ENCODE results near the gene TMEM132C.

The TMEM132C gene

DNA sequence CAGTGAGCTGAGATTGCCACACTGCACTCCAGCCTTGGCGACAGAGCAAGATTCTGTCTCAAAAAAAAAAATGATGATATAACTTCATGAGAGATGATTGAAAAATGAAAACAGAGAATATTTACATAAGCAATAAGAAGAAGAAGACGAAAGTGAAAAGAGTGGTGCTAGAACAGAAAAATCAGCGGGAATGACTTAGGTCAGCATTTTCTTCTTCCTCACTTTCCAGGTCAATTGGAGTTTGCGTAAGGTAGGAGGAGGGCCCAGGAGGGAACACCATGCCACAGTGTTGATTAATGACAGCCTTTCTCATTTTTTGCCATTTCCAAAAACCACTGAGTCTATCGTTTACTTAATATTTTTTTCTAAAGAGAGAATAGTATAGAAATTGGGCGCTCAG, 356.8 kb downstream of the TMEM132C start:
- no peak for DNase-seq

DNA sequence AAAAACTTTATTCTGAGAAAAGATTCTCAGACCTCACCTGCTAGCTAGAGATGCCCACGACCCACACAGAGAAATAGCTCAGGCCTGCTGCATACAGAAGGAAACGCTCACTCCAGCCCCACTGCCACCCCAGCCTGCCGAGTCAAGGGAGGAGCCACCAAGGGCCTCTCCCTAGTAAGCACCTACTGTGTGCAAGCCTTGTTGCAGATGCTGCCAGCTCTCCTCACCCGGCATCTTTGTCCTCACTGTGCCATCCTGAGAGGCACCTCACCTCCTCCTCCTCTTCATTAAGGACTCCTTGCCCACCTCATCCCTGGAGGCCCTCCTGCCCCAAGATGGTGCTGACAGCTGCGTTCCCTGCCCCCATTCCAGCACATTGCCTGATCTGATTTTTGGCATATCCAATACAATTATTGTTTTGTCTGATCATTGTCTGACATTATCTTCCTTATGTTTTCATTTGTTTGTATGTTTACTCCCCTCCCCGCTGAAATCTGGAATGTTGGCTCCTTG, 359.9 kb downstream of the TMEM132C start:
- DNase-seq: no peak

DNA sequence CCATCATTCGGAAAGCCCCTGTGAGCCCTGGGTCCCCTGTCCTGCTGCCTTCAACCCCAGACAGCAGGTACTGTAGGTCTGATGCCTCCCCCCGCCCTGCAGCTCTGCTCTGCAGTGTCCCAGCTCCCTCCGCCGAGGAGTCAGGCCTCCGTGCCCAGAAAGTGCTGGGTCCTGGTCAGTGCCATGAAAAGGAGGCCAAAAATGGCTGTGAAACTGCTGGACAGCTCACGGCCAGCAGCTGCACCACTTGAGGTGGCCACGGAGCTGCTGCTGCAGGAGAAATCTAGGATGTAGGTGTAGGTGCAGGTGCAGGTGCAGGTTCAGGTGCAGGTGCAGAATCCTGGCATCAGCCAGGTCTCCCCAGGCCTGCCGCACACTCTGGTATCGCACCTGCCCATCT, 360.7 kb downstream of the TMEM132C start:
- DNase-seq: no peak

DNA sequence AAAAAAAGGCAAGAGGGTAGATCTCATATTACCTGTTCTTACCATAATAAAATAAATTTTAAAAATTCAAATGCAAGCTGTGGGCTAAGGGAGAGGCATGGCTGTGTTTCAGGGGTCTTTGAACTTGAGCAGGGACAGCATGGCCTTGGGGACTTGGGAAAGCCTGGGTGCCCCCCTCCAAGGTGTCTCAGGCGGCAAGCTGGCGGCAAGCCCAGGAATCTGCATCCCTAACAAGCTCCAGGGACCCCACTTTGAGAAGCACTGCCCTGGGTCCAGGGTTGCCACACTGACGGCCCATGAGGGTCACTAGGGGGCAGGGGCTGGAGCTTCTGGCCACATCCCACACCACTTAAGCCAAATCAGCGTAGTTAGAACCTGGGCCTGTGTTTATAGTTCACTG, 363.0 kb downstream of the TMEM132C start:
- DNase-seq: no peak

DNA sequence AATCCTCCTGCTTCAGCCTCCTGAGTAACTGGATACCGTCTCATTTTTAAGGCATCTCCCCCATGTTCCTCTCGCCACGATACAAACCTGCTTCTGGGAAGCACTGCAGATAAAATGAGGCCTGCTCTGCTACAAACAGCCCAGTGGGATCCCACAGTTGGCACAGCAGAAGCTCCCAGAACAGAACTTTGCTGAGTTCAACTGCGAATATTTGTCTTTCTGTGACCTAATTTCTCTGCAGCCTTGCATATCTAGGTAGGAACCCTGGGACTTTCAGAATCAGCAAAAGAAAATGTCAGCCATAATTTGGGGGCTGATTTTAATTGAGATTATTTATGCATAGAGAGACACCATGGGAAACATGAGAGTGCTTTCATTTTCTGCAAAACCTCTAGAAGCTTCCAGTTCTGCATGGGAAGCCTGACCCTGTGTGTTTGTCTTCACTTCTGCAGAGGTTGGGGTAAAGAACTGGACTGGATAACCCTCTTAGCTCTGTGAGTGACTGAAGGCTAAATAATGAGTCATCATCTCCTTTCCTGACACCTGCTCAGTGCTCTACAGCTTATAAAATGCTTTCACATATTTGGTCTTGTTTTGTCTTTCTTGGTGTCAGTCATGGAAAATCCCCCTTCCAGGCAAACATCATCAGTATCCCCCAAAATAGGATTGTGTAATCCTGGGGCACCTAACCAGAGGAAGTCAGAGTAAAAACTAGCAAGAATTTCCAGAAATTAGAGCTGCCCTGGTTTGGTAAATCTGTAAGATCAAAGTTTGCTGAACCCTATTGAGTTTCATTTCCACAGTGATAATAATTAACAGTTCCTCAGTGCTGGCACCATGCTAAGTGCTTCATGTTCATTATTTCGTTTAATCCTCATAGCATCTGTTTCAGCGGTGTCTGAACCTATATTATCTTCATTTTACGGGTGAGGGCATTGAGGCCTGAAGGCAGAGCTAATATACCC, 371.0 kb downstream of the TMEM132C start:
- no peak for DNase-seq

DNA sequence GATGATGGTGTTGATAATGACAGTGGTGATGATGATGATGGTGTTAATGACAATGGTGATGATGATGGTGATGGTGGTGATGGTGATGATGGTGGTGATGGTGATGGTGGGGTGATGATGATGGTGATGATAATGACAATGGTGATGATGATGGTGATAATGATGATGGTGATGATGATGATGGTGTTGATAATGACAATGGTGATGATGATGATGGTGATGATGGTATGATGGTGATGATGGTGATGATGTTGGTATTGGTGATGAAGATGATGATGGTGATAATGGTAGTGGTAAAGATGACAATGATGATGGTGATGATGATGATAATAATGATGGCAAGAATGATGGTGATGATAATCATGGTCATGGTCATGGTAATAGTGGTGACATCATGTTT, 372.1 kb downstream of the TMEM132C start:
- no peak for DNase-seq

DNA sequence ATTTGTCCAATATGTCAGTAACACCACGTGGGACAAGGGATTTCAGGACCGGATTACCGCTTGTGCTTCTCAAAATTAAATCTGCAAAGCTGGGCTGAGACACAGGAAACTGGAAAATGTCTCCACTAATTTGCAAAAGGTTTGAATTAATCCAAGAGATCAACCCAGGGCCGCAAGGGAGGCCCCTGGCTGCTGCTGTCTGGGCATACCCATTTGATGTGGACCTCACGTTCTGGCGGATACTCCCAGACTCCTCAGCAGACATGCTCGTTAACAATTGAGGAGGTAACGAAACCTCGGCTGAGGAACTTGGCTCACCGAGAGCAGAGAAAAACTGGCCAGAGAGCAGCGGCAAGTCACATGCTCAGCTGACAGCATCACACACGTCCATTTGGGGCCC, 376.2 kb downstream of the TMEM132C start:
- DNase-seq: no peak

DNA sequence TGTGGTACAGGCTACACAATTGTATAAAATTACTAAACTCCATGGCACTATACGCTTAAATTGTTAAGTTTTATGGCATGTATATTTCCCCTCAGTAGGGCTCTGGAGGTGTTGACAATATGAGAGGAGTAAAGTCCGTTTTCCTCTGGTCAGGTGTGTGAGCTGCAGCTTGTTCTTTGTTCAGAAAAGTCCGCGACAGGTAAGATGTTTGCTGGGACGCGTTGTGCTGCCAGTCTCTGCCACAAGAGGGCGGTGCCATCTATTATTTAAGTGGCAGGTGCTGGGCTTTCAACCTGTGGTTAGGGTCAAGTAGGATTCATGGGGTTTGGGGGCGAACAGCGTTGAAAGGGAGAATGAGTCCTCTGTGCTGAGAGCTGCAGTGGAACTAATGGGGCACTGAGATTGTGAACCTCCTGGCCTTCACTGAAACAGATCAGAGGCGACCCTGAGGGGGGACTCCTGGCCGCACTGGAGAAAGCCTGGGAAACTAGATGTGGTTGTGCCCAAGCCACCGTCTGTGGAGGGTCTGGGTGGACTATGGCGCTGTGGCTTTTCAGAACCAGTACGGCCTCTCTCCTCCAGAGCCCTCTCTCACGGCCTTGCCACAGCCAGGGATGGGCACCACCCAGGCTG, 377.8 kb downstream of the TMEM132C start:
- DNase-seq: no peak

DNA sequence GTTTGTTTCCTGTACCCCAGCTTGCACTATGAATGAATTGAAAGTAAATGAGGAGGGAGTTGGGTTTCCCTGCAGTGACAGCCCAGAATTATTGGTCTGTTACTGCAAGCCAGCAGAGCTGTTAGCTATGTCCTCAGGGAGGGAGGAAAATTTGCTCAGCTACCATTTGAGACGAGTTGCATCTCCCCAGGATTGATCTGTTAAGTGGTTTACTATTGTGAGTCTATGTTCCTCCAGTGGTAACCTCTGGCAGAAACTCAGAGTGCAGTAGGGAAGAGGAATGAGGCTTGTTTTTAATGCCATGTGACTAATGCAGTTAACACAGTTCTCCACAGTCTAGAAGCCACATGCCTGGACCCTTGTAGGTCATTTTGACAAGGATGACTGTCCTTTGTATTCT, 382.9 kb downstream of the TMEM132C start:
- no peak for DNase-seq

DNA sequence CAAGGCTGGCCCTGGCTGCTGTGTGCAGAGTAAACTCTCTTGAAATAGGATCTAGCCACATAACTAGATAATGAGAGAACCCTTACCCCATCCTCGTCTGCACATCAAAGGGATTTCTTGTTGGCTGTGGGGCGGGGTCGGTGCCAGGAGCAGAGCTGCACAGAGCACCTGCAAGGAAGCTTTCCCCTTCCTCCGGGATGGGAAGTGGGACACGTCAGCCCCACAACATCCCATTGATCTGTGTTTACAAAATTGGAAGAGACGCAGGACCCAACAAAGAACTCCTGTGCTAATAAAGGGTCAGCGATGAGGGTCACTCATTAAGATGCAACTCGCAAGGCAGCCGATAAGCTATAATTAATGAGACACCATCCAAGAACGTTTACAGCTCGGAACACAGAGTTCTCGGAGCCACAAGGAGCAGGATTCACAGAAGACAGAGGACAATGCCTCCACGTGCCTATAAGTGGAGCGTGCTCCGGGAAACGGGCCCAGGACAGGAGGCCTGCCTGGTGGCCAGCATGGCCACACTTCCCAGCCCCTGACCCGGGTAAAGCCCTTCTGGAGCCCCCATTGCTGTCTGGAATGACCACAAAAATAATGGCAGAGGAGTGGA, 385.3 kb downstream of the TMEM132C start:
- DNase-seq: no peak

DNA sequence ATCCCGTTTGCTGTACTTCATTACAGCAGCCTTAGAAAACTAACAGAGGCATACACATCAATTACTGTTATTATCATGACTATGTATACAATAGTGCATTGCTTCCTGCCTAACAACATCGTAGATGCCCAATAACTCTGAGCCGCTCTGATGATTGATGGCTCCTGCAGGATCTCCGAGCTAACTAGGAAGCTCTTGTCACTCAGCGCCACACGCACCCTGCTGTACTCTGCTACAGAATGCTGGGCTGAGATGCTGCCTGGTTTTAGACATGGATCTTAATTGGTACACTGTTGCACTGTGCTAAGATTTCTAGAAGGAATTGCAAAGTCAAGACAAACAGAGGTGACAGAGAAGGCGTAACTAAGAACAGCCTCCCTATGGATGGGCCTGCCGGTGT, 387.5 kb downstream of the TMEM132C start:
- no peak for DNase-seq

DNA sequence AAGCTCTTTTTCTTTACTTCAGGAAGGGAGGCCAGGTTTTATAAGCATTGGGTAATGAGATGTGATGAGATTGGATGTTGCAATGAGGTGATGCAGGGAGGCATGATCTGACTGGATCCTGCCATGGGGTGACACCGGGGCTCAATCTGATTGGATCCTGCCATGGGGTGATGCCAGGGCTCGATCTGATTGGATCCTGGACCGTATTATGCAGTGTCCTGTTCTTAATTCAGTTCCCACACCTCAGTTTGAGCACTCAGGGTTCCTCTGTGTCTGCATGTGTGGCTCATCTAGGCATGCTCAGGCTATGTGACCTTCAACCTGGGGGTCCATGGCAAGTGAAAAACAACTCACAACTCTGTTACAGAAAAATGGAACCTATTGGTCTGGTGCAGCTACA, 390.4 kb downstream of the TMEM132C start:
- no peak for DNase-seq

DNA sequence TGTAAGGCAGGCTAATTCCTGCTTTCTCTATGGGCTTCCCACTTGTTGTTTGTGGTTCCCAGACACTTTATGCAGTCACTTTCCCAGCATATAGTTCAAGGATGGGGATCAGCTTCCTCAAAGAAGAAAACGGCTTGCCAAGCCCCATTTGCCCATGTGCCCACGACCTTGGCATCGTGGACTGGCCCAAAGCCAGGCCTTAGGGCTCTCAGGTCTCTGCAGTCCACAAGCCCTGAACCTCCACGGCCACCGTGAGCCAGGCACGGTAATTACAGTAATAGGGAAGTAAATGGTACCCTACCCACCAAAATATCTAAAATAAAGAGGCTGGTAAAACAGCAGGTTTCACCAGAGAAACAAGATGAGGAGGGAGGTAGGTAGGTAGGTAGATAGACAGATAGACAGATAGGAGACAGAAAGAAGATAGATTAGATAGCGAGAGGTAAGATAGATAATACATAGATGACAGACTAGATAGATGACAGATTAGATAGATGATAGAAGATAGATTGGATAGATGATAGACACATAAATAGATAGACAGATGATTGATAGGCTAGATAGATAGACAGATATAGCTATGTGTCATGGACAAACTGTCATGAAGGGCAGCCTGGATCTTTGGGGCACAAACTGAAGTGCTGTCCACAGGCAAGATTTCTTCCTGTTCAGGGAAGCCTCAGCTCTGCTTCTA, 393.7 kb downstream of the TMEM132C start:
- no peak for DNase-seq

DNA sequence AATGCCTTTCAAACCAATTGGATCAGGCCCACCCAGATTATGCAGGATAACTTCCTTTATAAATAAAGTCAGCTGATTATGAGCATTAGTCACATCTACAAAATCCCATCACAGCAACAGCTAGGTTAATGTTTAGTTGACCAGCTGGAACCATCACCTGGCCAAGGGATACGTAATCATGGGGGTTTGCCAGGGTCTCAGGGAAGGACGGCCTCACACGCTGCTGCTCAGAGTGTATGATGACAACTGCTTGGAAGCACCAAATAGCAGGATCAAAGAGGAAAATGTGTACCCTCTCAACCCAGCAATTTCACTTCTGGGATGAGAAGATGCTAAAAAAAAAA, 394.2 kb downstream of the TMEM132C start:
- DNase-seq: no peak

DNA sequence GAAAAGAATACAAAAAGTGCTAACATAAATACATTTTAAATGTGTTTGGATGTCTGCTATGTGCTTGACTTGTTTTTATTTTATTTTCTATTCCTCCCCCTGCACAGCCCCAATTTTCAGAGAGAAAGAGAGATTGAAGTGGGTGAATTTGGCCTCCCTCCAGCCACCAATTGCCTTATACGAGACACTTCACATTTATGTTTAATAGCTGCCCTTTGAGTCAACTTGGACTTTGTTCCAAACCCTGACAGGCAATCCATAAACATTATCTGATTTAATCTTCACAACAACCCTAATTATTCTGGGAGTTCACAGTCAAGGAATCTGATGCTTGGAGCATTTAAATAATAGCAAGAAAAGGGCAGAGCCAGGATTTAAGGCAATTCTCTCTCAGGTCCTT, 395.1 kb downstream of the TMEM132C start:
- no peak for DNase-seq

DNA sequence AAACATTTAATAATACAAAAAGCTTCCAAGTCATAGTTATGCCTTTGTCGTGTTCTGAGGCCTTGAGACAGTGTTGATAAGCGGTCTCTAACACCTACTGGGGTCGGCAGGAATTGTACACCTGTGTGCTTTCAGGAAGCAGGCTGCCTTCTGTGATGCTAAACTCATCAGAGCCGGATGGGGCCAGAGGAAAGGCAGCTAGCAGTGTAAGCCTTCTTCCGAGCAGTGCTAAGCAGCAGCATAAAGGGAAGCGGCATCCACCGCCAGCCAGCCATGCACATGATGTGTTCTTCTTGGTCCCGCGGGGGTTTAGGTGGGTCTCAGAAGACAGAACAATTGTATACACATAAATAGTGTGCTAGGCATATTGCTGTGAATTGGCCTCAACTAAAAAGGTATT, 397.5 kb downstream of the TMEM132C start:
- no peak for DNase-seq

DNA sequence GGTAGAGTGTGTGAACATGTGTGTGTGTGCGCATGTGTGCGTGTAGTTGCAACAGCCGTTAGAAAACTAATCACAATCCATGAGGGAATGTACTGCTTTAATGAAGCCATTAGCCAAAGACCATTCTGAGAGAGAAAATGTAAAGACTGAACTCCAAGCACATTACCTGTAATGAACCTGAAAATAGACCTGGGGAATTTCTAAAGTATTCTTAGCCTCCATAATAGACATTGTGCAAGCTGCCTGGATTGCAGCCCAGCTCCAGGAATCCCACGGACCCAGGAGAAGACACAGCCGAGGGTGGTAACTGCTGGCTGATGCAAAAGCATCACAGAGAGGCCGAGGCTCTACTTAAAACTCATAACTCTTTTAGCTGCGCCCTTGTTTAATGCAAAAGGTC, 400.2 kb downstream of the TMEM132C start:
- DNase-seq: no peak

DNA sequence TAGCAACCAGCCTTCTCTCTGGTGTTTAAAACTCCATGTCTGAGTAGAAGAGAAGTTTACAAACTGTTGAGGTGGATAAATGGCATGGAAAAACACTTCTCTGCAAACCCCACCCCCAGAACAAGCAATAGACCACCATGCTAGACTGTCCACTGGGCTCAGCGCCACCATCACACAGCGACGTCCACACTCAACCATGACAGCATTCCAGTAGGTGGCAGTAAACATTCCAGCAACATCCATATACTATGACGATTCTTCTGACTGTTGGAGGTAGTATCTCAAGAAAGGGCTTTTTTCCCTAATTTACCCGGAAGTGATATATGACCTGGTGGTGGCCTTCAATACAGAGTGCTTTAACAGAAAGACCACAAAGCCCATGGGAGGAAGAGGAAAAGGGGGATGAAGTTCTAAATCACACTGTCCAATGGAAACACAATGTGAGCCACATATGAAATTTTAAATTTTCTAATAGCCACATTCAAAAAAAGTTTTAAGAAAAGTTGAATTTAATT, 404.6 kb downstream of the TMEM132C start:
- no peak for DNase-seq

DNA sequence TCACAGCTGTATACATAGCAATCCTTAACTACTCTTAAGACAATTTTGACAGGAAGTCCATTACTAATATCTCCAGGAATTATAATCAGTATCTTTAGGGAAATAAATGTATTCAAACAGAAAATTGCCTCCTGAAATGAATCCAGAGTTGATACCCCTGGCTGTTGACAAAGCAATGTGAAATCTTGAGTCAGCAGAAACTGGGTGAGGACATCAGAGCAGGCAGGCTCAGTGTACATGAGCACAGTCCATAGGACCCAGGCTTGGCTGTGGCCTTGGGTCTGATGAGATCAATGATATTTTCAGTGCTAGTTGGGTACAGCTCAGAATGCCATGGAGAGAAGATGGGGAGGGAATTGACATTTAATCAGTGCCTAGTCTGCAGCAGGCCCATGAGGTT, 405.5 kb downstream of the TMEM132C start:
- DNase-seq: no peak

DNA sequence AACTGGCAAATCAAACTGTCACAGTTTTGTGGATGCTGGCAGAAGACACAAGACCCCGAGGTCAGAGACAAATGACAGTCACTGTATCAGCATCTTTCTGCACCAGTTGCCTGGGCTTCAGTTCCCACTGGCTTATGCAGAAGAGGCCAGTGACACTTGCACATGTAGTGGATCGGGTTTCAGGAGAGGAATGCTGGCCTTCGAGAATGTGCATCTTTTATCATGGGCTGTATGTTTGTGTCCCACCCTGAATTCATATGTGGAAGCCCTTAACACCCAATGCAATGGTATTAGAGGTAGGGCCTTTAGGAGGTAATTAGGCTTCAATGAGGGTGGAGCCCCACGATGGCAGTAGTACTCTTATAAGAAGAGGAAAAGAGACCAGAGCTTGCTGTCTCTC, 405.9 kb downstream of the TMEM132C start:
- no peak for DNase-seq

DNA sequence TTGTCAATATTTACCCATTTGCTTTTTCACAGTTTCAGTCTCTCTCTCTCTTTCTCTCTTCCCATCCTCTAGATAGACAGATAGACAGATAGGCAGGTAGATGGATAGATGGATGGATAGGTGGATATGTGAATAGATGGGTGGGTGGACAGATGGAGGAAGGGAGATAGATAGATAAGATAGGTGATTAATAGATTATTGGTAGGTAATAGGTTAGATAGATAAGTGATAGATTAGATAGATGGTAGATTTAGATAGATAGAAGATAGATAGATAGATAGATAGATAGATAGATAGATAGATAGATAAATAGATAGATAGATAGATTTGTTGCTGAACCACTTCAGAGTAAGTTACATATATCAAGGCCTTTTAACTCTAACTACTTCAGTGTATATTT, 408.6 kb downstream of the TMEM132C start:
- no peak for DNase-seq

DNA sequence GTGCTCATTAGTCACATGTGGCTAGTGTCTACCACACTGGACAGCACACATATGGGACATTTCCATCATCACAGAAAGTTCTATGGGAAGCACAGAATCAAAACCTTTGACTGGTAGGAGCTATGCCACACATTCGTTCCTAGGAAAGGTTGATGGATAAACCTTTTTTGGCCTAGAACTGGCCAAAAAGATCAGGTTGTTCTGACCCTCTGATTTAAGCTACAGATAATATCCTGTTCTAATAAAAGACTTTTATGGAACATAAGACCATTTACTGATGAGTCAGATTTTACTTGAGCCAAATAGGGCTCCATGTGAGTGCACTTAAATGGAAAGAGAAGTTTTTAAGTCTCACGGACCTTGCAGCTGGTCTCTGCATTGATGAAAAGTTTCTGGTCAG, 413.6 kb downstream of the TMEM132C start:
- DNase-seq: no peak

All from NCI-H2227 treated with DMSO at 0.1 percent for 48 hours (cell line).